ENCODE data around the gene GPAT3. TPM values are rescaled to one million over a fixed set of nuclear protein-coding genes. Genes with fewer than 3 reads are reported as not detected.
"Not testable (repeated sequence)": the region's sequence is repeated elsewhere in the genome, so short reads cannot be mapped to it uniquely, and the experiment has no call there.

The GPAT3 gene
- total RNA-seq, 1 experiment from 2014 or later = 7.8 TPM

DNA sequence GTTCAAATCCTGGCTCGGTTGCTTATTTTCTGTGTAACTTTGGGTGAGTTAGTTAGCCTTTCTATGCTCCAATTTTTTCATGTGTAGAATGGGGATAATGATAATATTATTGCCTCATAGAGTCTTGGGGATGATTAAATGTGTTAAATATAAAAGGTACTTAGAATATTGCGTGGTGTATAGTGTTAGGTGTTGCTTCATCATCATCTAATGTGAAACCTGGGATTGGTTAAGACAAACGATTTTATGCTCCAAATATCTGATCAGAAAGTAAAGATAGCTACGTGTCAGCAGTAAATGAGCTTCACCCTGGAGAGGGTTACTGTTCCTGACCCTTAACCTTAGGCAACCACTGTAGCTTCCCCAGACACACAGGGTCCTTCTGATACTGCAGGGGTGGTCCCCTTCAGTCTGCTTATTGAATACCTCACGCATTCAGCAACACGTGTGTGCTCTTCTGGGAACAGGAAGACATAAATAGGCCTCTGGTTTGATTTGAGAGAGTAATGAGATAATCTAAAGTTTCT is 50.1 kb downstream of the GPAT3 start:
- in situ Hi-C loops (cut with HindIII; ENCODE audit: low sequenced_read_pairs) = no loop called here
- DNase-seq (ENCODE audit: low spot score) = no peak

- in situ Hi-C loops (cut with HindIII; ENCODE audit: low sequenced_read_pairs) = no loop called here
- DNase-seq (ENCODE audit: low spot score) = no peak
These were observed 53.4 kb downstream of the GPAT3 start for GRCh38 chr4:83589279-83589678.

GRCh38 chr4:83591056-83591455 is 55.1 kb downstream of the GPAT3 start:
- DNase-seq (ENCODE audit: low spot score) = no peak
- in situ Hi-C loops (cut with HindIII; ENCODE audit: low sequenced_read_pairs) = no loop called here

GRCh38 chr4:83591730-83592129 is 55.8 kb downstream of the GPAT3 start:
- no peak for DNase-seq (ENCODE audit: low spot score)
- in situ Hi-C loops (cut with HindIII; ENCODE audit: low sequenced_read_pairs) = no loop called here

GRCh38 chr4:83599183-83599582 is 63.3 kb downstream of the GPAT3 start:
- in situ Hi-C loops (cut with HindIII; ENCODE audit: low sequenced_read_pairs) = no loop called here
- DNase-seq (ENCODE audit: low spot score) = peak; percentile 9

DNA sequence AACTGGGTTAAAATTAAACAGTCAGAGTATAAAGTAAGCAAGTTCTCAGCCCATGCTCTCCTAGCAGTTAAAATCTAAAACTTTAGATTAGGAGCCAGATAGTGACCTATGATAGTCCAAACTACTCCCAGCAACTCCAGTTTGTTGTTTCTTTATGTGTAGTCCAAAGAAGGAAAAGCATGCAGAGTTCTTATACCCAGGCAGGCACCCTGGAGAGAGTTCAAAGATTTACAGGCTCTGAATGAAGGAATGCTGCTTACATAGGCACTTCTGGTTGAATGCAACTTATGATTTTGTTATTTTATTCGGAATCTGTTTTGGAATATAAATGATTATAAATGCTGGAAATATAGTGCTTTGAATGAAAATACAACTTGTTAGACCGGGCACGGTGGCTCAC is 67.2 kb downstream of the GPAT3 start:
- in situ Hi-C loops (cut with HindIII; ENCODE audit: low sequenced_read_pairs) = no loop called here

DNA sequence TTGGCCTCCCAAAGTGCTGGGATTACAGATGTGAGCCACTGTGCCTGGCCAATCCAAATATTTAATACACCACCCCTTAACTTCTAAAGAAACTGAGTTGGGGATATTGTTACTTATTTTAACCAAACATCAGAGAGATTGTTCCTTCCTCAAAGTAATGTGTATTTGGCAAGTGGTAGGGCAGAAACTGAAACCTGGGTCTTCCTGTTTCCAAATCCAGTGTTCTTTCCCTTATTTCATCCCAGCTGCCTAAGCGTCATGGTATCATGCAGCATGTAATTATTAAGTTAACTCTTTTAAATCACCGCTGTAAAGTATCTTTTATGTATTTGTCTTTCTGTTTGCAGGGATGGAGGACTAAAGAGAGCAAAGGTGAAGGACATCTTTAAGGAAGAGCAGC is 68.4 kb downstream of the GPAT3 start:
- in situ Hi-C loops (cut with HindIII; ENCODE audit: low sequenced_read_pairs) = no loop called here
- DNase-seq (ENCODE audit: low spot score) = no peak

More for the DNA sequence above, 67.2 kb downstream of the GPAT3 start:
- no peak for DNase-seq (ENCODE audit: low spot score)

- in situ Hi-C loops (cut with HindIII; ENCODE audit: low sequenced_read_pairs) = no loop called here
- no peak for DNase-seq (ENCODE audit: low spot score)
These were observed 69.3 kb downstream of the GPAT3 start for GRCh38 chr4:83605210-83605609.

DNA sequence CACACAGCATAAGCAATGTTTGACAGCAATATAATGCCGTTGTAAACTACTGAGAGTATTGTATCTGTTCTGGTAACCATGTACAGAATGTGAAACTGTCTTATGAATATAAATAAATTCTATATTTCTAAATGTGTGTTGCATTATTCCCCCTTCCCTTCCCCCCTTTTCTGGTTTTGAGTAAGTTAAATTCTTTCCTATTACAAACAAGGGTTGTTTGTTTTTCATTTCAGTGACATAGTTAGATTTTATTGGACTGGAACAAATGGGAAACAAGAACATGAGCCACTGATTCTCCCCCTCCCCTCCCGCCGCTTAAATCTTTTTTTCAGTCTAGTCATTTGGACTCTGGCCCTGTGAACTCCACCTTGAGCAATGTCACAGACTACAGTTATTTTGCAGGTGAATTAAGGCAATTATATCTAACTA is 69.8 kb downstream of the GPAT3 start:
- DNase-seq (ENCODE audit: low spot score) = no peak
- in situ Hi-C loops (cut with HindIII; ENCODE audit: low sequenced_read_pairs) = no loop called here

GRCh38 chr4:83606460-83606859 is 70.6 kb downstream of the GPAT3 start:
- in situ Hi-C loops (cut with HindIII; ENCODE audit: low sequenced_read_pairs) = no loop called here

DNA sequence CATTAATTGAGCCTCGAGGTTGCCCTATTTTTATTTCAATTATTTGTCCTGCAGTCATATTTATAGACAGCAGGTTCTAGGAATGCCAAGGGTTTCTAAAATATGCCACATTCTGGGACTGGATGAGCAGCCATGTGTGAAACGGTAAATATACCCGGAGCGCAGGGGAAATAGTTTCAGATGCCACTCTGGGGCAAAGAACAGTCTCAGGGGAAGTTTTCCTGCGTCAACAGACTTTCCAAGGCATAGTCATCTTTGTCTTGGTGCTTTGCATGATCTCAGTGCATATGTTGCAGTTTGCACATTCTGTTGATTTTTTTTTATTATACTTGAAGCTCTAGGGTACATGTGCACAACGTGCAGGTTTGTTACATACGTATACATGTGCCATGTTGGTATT is 71.0 kb downstream of the GPAT3 start:
- in situ Hi-C loops (cut with HindIII; ENCODE audit: low sequenced_read_pairs) = no loop called here
- no peak for DNase-seq (ENCODE audit: low spot score)

More at GRCh38 chr4:83606460-83606859, 70.6 kb downstream of the GPAT3 start:
- DNase-seq (ENCODE audit: low spot score) = no peak

DNA sequence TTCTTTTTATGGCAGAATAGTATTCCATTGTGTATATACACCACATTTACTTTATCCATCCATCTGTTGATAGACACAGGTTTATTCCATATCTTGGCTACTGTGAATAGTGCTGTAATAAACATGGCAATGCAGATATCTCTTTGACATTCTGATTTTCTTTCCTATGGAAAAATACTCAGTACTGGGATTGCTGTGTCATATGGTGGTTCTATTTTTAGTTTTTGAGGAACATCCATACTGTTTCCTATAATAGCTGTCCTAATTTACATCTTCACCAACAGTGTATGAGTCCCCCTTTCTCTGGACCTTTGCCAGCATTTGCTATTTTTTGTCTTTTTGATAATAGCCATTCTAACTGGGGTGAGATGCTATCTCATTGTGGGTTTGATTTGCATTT is 73.5 kb downstream of the GPAT3 start:
- DNase-seq (ENCODE audit: low spot score) = no peak
- in situ Hi-C loops (cut with HindIII; ENCODE audit: low sequenced_read_pairs) = no loop called here

DNA sequence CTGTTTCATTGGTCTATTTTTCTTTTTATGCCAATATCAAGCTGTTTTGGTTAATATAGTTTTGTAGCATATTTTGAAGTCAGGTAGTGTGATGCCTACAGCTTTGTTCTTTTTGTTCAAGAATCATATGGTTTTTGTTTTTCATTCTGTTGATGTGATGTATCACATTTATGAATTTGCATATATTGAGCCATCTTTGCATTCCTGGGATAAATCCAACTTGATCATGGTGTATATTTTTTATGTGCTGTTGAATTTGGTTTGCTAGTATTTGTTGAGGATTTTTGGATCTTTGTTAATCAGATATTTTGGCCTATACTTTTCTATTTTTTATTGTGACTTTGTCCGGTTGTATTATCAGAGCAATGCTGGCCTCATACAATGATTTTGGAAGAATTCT is 74.8 kb downstream of the GPAT3 start:
- in situ Hi-C loops (cut with HindIII; ENCODE audit: low sequenced_read_pairs) = no loop called here
- DNase-seq (ENCODE audit: low spot score) = no peak

- in situ Hi-C loops (cut with HindIII; ENCODE audit: low sequenced_read_pairs) = no loop called here
- no peak for DNase-seq (ENCODE audit: low spot score)
These were observed 77.1 kb downstream of the GPAT3 start for GRCh38 chr4:83613023-83613422.

DNA sequence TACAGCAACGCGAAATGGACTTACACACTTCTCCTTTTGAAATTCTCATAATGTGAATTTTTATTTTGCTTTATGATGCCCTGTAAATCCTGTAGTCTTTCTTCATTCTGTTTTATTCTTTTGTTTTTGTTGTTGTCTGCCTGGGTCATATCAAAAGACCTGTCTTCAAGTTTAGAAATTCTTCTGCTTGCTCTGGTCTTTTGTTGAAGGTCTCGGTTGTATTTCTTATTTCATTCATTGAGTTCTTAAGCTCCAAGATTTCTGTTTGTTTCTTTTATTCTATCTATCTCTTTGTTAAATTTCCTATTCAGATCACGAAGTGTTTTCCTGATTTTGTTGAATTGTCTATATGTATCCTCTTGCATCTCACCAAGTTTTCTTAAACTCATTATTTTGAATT is 78.1 kb downstream of the GPAT3 start:
- no peak for DNase-seq (ENCODE audit: low spot score)

DNA sequence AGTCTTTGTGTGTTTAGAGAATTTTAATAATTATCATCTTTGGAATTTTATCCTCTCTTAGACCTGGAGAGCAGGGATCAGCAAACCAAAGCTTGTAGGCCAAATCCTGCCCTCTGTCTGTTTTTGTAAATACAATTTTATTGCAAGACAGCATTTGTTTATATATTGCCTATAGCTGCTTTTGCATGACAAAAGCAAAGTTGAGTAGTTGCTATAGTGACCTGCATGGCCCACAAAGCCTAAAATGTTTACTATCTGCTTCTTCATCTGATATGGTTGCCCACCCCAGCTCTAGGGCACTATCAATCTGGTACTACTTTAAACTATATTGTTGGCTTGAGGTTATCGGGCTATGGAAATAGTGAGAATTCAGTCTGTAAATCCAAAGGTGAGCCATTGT is 80.3 kb downstream of the GPAT3 start:
- in situ Hi-C loops (cut with HindIII; ENCODE audit: low sequenced_read_pairs) = no loop called here
- no peak for DNase-seq (ENCODE audit: low spot score)

More for the DNA sequence above, 78.1 kb downstream of the GPAT3 start:
- in situ Hi-C loops (cut with HindIII; ENCODE audit: low sequenced_read_pairs) = no loop called here

- DNase-seq (ENCODE audit: low spot score) = no peak
- in situ Hi-C loops (cut with HindIII; ENCODE audit: low sequenced_read_pairs) = no loop called here
These were observed 81.6 kb downstream of the GPAT3 start for GRCh38 chr4:83617371-83618035.

- DNase-seq (ENCODE audit: low spot score) = no peak
- in situ Hi-C loops (cut with HindIII; ENCODE audit: low sequenced_read_pairs) = no loop called here
These were observed 82.5 kb downstream of the GPAT3 start for GRCh38 chr4:83618431-83618830.

- in situ Hi-C loops (cut with HindIII; ENCODE audit: low sequenced_read_pairs) = no loop called here
These were observed 83.2 kb downstream of the GPAT3 start for GRCh38 chr4:83618991-83619645.

GRCh38 chr4:83622127-83622526 is 86.2 kb downstream of the GPAT3 start:
- in situ Hi-C loops (cut with HindIII; ENCODE audit: low sequenced_read_pairs); DNase-seq (ENCODE audit: low spot score): not testable (repeated sequence)

More at GRCh38 chr4:83618991-83619645, 83.2 kb downstream of the GPAT3 start:
- no peak for DNase-seq (ENCODE audit: low spot score)

- no peak for DNase-seq (ENCODE audit: low spot score)
- in situ Hi-C loops (cut with HindIII; ENCODE audit: low sequenced_read_pairs) = no loop called here
These were observed 89.9 kb downstream of the GPAT3 start for GRCh38 chr4:83625821-83626220.
